GM21717 (cell line): Measurements from ENCODE around the gene GANC.
"Not testable (repeated sequence)": the region's sequence is repeated elsewhere in the genome, so short reads cannot be mapped to it uniquely, and the experiment has no call there.

Experiments used
- ATAC-seq: cut with Tn5 transposase; IDR thresholded peaks from one replicate; pipeline ENCODE4 v1.9.1; 2021; ENCODE audit warnings: mild to moderate bottlenecking, moderate library complexity; ENCODE audit not compliant: unreplicated experiment

Gene GANC

GRCh38 chr15:42282344-42282743 is 9.3 kb downstream of the GANC start:
- ATAC-seq = no peak

- ATAC-seq = no peak
These were observed 9.9 kb downstream of the GANC start for GRCh38 chr15:42282926-42283325.

- no peak for ATAC-seq
These were observed 10.7 kb downstream of the GANC start for GRCh38 chr15:42283671-42284070.

- no peak for ATAC-seq
These were observed 11.6 kb downstream of the GANC start for GRCh38 chr15:42284551-42284950.

- no peak for ATAC-seq
These were observed 12.0 kb downstream of the GANC start for GRCh38 chr15:42285034-42285433.

- no peak for ATAC-seq
These were observed 13.5 kb downstream of the GANC start for GRCh38 chr15:42286445-42287029.

- ATAC-seq = no peak
These were observed 14.9 kb downstream of the GANC start for GRCh38 chr15:42287931-42288330.

- ATAC-seq = no peak
These were observed 16.2 kb downstream of the GANC start for GRCh38 chr15:42289166-42289565.

- not testable (repeated sequence) for ATAC-seq
These were observed 28.0 kb downstream of the GANC start for GRCh38 chr15:42301004-42301403.

GRCh38 chr15:42306681-42307080 is 33.7 kb downstream of the GANC start:
- ATAC-seq = no peak

- ATAC-seq = no peak
These were observed 40.5 kb downstream of the GANC start for GRCh38 chr15:42313463-42313862.

- ATAC-seq = no peak
These were observed 41.8 kb downstream of the GANC start for GRCh38 chr15:42314818-42315217.

GRCh38 chr15:42315521-42315920 is 42.5 kb downstream of the GANC start:
- no peak for ATAC-seq

GRCh38 chr15:42316282-42316805 is 43.3 kb downstream of the GANC start:
- not testable (repeated sequence) for ATAC-seq

- ATAC-seq = no peak
These were observed 46.2 kb downstream of the GANC start for GRCh38 chr15:42319206-42319605.

GRCh38 chr15:42324308-42324707 is 51.3 kb downstream of the GANC start:
- no peak for ATAC-seq

- ATAC-seq = no peak
These were observed 56.2 kb downstream of the GANC start for GRCh38 chr15:42329161-42329560.

GRCh38 chr15:42329992-42330391 is 57.0 kb downstream of the GANC start:
- no peak for ATAC-seq

GRCh38 chr15:42331235-42331634 is 58.2 kb downstream of the GANC start:
- no peak for ATAC-seq

- ATAC-seq = no peak
These were observed 59.3 kb downstream of the GANC start for GRCh38 chr15:42332331-42332730.

- no peak for ATAC-seq
These were observed 62.1 kb downstream of the GANC start for GRCh38 chr15:42335074-42335473.

- ATAC-seq = not testable (repeated sequence)
These were observed 63.6 kb downstream of the GANC start for GRCh38 chr15:42336650-42337049.

GRCh38 chr15:42337104-42337503 is 64.1 kb downstream of the GANC start:
- ATAC-seq = not testable (repeated sequence)
